Activated naive CD4-positive, alpha-beta T cell treated with anti-CD3 and anti-CD28 coated beads, Interleukin-2, amount 10 ng/mL, durations not matched to agents 7 days and 5 days (primary cell): ENCODE results near the gene HMGA1.

ENCODE experiments used
- CTCF ChIA-PET: fragments of 350-600 bp; sonication (Branson Sonifier 250); formaldehyde crosslinking; loops from one replicate; lab custom pipeline; 2021; ENCODE audit warnings: antibody characterized with exemption; lab: Charles Lee
- DNase-seq: peaks from one replicate; pipeline ENCODE4 v3.0.0-alpha.2; 2020
- H3K27ac Mint-ChIP-seq: one replicate; pipeline ENCODE4 v1.8.0; 2021; ENCODE audit warnings: mild to moderate bottlenecking, moderate library complexity, mixed read lengths
- H3K27me3 Mint-ChIP-seq: one replicate; pipeline ENCODE4 v1.8.0; 2021; ENCODE audit warnings: mild to moderate bottlenecking, mixed read lengths
- H3K36me3 Mint-ChIP-seq: one replicate; pipeline ENCODE4 v1.8.0; 2021; ENCODE audit warnings: mixed read lengths
- H3K4me1 Mint-ChIP-seq: one replicate; pipeline ENCODE4 v1.8.0; 2021; ENCODE audit warnings: mixed read lengths
- H3K4me3 Mint-ChIP-seq: one replicate; pipeline ENCODE4 v1.8.0; 2021; ENCODE audit warnings: mild to moderate bottlenecking, moderate library complexity, mixed read lengths
- H3K9me3 Mint-ChIP-seq: one replicate; pipeline ENCODE4 v1.8.0; 2021; ENCODE audit warnings: mixed read lengths

HMGA1 gene

GRCh38 chr6:34295721-34296120, 59.0 kb downstream of the HMGA1 start:
- no peaks in the 10 kb centered on the region for H3K27me3 Mint-ChIP-seq
- peak overlapping the region; percentile 34 for H3K27ac Mint-ChIP-seq
- H3K4me1 Mint-ChIP-seq: peaks cover 12% of the 10 kb centered on the region
- DNase-seq: no peak
- no peak overlapping the region for H3K4me3 Mint-ChIP-seq
- CTCF ChIA-PET: interaction anchor here (0.9 to 1.4 kb wide), 3 partner anchors 95 to 314 kb away, joined by 3 to 5 read pairs (median 3); no protein-coding TSS in a partner anchor
- H3K36me3 Mint-ChIP-seq: peaks cover 16% of the 10 kb centered on the region
- H3K9me3 Mint-ChIP-seq: no peaks in the 10 kb centered on the region
